NCI-H2196 treated with DMSO at 0.1 percent for 48 hours (cell line): ENCODE data around the gene EMC8.
"Not testable (repeated sequence)": the region's sequence is repeated elsewhere in the genome, so short reads cannot be mapped to it uniquely, and the experiment has no call there.

Experiments
- DNase-seq: peaks from one replicate; lab custom pipeline; 2025; ENCODE audit not compliant: unreplicated experiment; lab: John Stamatoyannopoulos, UW

Gene EMC8

DNA sequence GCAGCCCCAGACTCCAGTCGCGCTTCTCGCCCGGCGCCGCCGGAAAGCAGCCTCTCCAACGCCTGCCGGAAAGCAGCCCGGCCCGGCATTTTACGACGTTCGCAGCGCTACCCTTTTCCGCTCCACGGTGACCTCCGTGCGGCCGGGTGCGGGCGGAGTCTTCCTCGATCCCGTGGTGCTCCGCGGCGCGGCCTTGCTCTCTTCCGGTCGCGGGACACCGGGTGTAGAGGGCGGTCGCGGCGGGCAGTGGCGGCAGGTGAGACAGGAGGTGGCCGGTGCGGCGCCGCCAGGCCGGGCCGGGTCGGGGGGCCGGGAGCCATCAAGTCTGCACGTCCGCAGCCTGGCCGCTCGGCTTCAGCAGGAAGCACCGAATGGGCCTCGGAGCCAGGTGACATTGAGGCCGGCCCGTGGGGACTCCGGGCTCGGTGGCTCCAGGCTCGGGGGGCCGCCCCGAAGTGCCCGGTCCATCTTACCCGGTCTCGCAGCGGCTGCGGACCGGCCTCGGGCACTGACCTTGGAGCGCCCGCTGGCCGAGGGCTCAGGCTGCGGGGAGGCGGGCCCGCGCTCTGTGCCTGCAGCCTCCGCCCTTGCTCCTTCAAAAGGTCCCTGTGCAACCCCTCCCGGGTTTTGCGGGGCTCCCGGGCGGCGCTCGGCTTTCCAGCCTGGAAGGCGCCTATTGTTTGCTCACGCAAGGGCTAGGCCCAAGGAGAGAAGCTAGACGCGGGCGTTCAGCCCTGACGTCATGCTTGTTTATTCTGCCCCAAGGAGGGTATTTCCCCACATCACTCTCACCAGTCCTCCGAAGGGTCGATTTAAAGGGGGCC is at the start of gene EMC8, which contains the start of gene COX4I1:
EMC8 (minus strand) TSS at position 48 of the 824 bp plus-strand sequence. CDS start 249 bp downstream, outside the sequence.
COX4I1 (plus strand) TSS at position 199 of the 824 bp plus-strand sequence. CDS start 1,511 bp downstream, outside the sequence.
- peak; percentile 46 for DNase-seq

DNA sequence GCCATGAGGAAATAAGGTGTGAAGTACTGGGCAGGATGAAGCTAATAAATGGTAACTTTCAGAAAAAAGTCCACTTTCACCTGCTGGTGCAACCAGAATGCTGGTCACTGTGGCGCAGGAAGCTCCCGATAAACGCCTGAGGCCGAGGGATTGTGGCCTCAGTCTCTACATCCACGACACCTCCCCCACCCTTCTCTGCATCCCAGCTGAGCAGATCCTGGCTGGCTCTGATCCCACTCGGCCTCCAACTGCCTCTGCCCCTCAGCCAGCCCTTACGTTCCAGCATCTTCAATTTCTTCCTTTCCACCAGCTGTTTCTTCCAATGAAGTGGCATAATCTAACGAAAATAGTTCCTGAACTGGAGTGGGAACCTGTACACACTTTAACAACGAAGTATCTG is 49.6 kb upstream of the EMC8 start:
- no peak for DNase-seq

DNA sequence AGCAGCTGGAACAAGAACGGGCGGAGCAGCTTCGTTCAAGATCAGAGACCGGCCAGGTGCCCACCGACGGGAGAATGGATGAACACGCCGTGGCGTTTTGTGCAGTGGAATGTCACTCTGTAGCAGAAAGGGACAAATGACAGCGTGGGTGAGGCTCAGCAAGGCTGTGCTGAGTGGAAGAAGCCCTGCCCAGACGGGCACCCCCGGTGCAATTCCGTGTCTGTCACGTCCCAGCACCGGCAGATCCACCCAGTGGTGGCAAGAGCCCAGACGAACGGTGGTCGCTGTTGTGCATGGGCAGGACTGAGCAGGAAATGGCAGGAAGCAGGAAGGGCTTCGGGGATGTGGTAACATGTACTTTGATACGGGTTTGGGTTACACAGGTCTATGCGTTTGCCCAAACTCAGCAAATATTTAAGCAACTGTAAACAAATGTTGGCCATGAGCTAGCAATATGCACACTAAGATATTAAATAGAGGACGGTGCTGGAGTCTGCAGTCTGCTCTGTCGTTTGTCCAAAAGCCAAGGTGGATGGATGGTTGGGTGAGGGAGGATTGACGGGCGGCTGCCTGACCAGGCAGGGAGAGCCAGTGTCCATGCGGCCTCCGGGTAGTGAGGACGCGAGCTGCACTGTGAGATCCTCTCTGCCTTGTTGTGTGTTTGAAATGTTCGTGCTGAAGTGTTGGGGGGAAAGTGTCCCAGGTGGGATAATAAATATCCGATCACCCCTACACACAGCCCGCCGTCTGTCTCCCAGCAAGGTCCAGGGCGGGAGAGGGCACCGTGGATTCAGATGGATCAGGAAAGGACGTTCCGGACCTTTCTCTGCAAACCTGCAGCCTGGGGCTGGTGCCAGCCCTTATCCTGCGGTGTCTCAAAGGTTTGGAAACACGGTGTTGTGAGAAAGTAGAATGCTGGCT is 48.6 kb upstream of the EMC8 start:
- DNase-seq = no peak

DNA sequence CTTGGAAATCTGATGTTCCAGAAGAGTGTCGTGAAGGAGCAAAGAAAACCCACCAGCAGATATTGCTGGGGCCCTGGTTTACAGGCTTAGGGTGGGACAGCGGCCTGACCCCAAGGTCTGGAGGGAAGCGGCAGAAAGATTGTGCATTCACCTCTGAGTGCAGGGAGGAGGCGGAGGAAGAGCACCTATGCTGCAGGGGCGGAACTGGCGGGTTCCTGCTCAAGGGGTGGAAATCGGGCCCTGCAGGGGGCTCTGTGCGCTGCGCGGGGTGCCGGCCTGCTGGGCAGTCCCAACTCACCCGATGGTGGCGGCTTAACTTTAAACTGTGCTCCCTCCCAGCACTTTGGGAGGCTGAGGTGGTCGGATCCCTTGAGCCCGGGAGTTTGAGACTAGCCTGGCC is 47.7 kb upstream of the EMC8 start:
- no peak for DNase-seq

DNA sequence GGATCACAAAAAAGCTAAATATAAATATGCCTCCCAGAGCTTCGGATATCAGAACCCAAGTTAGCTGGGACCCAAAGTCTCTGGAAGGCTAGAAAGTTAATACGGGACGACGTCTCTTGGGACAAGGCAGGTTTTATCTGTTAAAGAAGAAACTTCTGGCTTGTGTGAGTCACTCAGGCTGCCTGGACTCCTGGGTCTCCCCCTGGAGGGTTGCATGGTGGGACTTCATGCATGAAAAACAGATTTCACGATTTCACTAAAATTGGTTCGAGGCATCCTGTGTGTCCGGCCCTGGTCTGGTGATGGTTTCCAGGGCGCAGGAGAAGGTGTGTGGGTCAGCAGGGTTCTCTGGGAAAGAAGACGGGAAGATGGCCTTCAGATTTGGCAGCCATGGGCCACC is 47.1 kb upstream of the EMC8 start:
- no peak for DNase-seq

DNA sequence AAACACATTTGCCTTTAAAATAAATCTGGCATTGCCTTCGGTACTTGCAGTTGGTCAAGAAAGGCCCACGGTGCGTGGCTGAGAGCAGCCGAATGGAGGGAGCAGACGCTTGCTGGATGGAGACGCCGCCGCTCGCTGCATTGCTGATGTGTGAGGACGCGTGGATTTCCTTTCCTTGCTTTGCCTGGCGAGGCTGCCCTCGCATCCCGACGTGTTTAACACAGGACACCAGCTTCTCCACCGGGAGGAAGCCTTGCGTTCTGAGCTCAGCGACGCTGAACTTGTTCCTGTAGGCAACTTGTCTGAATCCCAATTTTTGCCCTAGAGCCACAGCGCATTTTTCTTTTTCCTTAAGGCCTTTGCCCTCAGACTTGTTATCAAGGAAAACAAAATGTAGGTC is 45.9 kb upstream of the EMC8 start:
- no peak for DNase-seq

DNA sequence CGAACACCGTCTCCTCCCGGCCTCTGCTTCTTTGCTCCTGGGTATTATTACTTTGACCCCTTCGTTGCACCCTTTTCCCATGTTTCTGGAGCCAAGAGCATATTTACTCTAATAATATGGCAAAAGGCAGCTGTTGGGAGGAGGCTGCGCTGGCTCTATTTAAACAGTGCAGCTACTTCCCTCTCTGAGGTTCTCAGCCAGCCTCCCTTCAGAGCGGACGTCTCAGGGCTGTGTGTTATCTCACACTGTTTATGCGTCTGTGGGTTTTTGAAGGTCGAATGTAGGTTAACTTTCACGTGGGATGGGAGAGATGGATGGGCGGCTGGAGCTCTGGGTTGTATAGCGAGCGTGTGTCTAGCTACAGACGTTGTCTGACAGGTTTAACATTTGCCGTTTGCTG is 45.4 kb upstream of the EMC8 start:
- no peak for DNase-seq

DNA sequence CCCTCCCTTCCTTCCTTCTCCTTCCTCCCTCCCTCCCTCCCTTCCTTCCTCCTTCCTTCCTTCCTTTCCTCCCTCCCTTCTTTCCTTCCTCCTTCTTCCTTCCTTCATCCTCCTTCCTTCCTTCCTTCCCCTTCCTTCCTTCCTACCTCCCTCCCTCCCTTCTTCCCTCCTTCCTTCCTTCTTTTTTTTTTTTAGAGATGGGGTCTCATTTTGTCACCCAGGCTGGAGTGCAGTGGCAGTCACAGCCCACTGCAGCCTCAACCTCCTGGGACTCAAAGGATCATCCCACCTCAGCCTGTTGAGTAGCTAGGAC is 44.8 kb upstream of the EMC8 start:
- no peak for DNase-seq

DNA sequence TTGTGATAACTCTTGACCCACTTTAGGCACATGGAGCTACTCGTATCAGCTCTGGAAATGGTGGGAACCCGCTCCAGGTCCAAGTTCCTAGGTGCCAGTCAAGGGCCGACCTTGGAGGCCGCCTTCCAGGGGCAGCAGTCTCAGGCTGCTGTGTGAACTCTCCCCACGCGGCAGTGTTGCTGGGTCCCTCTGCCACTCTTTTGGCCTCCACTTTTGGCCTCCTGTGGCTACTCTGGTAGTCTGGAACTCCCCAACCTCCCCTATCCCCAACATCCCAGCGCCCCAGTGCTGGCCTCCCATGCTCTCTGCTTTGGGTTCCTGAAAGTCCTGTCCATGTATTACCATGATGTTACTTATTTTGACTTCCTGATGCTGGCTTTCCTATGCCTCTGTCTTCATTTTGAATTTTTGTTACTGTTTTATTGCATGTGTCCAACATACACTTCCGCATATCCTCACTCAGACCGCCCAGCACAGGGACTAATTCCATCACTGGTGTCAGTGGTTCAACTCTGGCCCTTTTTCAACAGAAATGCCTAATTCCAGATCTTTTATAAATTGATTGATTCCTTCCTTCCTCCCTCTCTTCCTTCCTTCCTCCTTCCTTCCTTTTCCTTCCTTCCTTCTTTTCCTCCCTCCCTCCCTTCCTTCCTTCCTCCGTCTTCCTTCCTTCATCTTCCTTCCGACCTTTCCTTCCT is 44.3 kb upstream of the EMC8 start:
- DNase-seq = no peak

DNA sequence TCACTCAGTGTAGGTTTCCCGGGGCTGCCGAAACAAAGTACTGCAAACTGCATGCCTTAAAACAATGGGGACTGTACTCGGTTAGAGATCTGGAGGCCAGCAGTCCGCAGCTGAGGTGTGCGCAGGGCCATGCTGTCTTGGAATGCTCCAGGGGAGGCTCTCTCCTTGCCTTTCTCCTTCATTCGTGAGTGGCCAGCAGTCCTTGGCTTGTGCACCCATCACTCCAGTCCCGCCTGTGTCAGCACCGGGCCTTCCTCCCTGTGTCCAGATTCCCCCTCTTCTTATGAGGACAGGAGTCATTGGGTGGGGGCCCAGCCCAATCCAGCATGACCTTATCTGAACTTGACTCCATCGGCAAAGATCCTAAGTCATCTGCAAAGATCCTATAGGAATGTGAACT is 43.5 kb upstream of the EMC8 start:
- no peak for DNase-seq

DNA sequence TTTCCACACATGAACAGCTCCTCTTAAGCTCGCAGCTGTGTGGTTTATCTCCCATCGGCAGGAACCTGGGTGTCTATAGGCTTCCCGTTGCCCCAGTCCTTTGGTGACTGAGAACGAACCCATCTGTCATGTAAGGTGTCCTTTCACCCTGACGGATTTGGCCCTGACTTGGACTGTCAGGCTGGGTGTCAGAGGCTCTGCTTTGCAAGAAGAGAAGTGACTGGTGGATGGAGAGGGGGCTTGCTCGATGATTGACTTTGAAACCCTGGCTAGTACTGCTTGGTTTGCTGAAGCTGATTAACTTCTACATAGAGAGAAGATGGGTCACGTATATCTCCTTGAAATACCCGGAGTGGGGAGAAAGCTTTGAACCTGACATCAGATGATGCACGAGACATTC is 43.1 kb upstream of the EMC8 start:
- DNase-seq = no peak

DNA sequence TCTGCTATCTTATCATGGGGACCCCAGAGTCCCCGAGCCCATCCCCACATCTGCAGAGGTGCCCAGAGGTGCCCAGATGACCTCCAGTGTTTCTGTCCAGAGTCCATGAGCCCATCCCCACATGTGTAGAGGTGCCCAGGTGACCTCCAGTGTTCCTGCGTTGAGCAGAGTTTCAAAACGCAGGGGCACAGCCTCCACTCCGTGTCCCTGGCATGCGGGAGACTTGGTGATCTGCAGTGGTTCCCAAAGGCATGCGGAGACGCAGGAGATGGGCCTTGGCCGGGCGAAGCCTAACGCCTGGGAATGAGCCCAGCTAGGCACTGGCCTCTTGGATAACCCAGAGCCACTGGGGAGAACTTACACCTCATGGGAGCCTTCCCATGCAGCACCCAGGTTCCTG is 41.5 kb upstream of the EMC8 start:
- DNase-seq = no peak

DNA sequence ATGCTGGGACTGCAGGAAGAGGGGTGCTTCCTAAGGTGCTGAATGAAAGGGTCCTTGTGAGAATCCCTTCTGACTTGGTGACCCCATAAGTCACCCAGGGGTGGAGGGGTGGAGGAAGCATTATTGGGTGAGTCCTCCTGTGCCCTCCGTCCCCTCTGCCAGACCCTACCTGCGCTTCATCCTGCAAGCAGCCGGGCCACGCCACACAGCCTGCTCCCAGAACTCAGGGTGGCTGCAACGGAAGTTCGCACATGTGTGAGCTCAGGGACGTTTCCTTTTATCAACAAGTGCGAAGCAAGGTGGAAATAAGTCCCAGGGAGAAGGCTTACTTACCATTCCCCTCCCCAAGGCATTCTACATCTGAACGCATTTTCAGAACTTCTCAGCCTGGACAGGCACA is 41.1 kb upstream of the EMC8 start:
- no peak for DNase-seq

DNA sequence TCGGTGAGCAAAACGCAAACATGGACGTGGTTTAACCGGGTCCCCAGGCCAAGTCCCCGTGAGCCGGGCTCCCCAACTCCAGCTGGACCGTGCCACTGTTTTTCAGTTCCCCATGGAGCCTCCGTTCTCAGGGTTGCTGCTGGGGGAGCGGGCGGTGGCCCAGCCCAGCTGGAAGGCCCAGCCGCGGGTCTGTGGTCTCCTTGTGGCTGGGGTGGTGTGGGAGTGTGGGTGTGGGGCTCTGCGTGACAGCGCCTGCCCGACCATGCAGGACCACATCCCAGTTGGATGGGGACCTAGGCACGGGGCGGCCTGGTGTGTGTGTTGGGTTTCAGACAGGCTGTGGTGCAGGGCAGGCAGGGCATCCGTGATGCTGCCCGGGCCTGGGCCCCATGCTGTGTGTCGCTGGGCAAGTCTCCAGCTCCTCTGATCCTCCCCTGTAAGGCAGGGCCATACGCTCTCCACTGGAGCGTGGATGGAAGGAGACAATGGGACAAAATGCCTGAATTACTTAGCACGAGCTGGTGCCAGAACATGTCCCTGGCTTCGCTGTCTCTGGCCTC is 40.4 kb upstream of the EMC8 start:
- no peak for DNase-seq

DNA sequence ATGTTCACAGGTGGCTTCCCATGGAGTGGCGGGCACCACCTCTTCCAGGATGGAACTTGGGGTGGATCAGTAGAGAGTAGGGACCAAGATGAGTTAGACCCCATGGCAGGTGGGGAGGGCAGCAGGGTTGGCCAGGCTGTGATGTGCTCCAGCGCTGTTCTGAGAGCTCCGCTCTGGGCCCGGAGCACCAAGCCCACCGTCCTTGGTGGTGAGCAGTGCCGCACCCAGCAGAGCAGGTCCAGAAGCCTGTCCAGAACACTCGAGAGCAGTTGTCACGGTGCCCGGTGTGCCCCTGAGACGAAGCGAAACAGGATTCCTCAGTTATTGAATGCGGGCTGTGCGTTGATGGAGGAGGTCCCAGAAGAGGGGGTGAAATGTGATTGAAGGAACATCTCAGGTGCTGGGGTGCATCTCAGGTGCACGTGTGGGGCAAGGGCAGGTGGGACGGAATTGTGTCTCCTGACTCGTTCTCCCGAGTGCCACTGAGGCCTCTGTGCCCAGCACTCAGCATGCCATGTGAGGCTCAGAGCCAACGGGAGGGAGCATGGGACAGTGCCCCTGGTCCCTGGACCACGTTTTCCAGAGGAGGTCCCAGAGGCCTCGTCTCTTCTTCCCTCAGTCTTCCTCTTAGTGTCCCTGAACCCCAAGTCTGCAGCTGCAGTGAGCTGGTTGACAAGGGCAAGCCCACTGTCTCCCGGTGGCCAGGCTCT is 39.7 kb upstream of the EMC8 start:
- DNase-seq = no peak

DNA sequence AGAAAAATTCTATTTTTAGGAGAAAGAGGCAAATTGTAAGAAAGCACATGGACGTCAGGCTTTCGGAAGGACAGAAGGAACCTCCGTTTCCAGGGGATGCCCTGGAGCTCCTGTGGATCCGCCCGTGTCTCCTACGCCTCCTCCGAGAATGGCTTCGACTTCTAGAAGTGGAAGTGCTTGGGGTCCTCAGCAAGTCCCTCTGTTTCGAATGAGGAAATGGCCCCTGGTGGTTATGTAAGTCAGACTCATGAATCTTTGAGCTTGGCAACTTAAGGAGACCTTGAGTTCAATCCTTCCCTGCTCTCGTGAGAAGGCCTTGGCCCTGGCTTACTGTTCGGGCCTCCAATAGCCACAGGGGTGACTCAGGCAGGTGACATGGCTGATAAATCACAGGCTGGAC is 39.0 kb upstream of the EMC8 start:
- DNase-seq = no peak

DNA sequence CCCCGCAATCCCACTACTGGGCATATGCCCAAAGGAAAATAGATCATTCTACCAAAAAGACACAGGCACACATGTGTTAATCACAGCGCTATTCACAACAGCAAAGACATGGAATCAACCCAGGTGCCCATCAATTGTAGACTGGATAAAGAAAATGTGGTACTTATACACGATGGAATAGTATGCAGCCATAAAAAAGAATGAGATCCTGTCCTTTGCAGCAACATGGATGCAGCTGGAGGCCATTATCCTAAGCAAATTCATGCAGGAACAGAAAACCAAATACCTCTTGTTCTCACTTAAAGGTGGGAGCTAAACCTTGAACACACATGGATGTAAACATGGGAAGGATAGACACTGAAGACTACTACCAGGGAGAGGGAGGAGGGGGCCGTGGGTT is 38.3 kb upstream of the EMC8 start:
- not testable (repeated sequence) for DNase-seq

DNA sequence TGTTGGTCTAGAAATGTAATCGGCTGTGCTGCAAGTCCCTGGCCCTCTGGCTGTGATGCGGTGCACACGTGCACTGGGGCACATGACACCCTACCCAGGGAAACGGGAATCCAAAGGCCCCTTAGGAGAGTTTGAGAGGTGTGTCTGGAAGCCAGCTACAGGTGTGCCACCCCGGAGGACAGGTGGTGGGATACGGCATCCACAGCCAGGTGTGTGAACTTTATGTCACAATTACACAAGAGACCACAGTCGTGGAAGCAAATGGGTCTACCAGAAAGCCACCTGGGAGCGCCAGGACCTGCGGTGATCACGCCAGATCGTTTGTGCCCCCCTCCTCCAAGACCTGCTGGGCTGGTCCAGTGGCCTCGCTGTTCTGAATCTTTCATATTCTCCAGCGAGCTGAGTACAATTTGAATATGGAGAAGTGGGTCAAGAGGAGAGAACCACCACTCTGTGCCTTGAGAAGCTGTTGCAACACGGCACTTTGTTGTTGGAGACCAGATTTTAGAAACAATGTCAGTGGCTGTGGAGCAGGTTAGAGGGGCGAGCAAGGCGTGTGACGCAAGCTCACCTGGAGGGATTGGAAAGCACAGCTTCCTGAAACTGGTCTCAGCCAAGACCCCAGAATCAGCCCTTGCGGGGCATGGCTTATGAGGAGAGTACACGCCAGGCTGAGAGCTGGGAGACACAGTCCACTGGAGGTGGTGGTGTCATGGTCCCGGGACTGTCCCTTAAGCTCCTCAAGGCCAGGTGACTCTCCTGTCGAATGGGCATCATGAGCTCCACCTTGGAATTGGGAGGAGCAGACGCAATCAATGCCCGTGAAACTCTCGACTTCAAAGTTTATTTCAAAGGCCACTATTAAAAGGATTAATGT is 37.6 kb upstream of the EMC8 start:
- DNase-seq = no peak

DNA sequence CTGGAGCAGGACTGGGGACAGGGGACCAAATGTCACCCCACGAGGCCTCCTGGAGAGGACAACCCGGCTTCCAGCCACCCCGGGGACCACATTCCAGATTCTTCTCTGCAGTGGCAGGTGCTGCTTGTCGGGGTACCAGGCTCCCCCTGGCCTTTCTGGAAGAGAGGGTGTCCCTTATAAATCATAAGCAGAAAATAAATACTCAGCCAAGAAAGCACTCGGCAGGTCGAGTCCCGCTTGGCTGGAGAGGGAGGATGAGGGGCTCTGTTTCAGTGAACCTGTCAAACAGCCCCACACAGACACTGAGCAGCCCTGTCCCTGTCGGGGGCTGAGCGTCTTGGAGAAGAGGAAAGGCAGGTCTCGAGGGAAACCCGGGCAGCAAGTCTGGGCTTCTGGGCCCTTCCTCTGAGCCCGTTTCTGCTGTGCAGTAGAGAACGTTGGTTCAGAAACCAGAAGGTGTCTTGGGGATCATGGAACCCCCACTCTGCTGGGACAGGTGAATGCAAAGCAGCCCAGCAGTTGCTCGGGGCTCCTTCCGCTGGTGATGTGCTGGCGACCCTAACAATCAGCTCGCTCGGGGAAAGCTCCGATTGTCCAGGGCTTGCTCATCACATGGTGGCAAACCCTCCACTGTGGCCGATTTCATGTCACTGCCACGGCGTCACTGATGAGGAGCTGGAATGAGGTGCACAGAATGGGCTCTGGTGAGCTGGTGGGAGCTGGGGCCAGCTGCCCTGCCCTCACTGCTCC is 36.8 kb upstream of the EMC8 start:
- DNase-seq = no peak
